DMS 273 (cell line): Measurements from ENCODE around the gene HNRNPC.
"Not testable (repeated sequence)": the region's sequence is repeated elsewhere in the genome, so short reads cannot be mapped to it uniquely, and the experiment has no call there.

Experiments
- DNase-seq: peaks from one replicate; lab custom pipeline; 2025; ENCODE audit not compliant: unreplicated experiment; lab: John Stamatoyannopoulos, UW

Gene HNRNPC

GRCh38 chr14:21248338-21248737 is 20.9 kb downstream of the HNRNPC start:
- no peak for DNase-seq

- no peak for DNase-seq
Observed at GRCh38 chr14:21245813-21246212, 23.4 kb downstream of the HNRNPC start.

- DNase-seq: no peak
Observed at GRCh38 chr14:21244544-21244943, 24.7 kb downstream of the HNRNPC start.

- DNase-seq: peak; percentile 31
Observed at GRCh38 chr14:21241218-21241819, 27.9 kb downstream of the HNRNPC start.

GRCh38 chr14:21240417-21240816 is 28.8 kb downstream of the HNRNPC start:
- no peak for DNase-seq

- no peak for DNase-seq
Observed at GRCh38 chr14:21238823-21239518, 30.3 kb downstream of the HNRNPC start.

- no peak for DNase-seq
Observed at GRCh38 chr14:21236948-21237797, 32.1 kb downstream of the HNRNPC start.

GRCh38 chr14:21234112-21234511 is 35.1 kb downstream of the HNRNPC start:
- no peak for DNase-seq

- peak; percentile 47 for DNase-seq
Observed at GRCh38 chr14:21233457-21234076, 35.7 kb downstream of the HNRNPC start.

- no peak for DNase-seq
Observed at GRCh38 chr14:21231020-21231652, 38.1 kb downstream of the HNRNPC start.

GRCh38 chr14:21229821-21230220 is 39.4 kb downstream of the HNRNPC start:
- DNase-seq: no peak

GRCh38 chr14:21227981-21228380 is 41.3 kb downstream of the HNRNPC start:
- no peak for DNase-seq

GRCh38 chr14:21227150-21227549 is 42.1 kb downstream of the HNRNPC start:
- DNase-seq: no peak

- no peak for DNase-seq
Observed at GRCh38 chr14:21226467-21226866, 42.8 kb downstream of the HNRNPC start.

GRCh38 chr14:21225164-21225563 is 44.1 kb downstream of the HNRNPC start:
- DNase-seq: not testable (repeated sequence)

GRCh38 chr14:21220874-21221477 is 48.3 kb downstream of the HNRNPC start:
- no peak for DNase-seq

- DNase-seq: no peak
Observed at GRCh38 chr14:21219561-21220111, 49.6 kb downstream of the HNRNPC start.

GRCh38 chr14:21219120-21219519 is 50.1 kb downstream of the HNRNPC start:
- DNase-seq: no peak

GRCh38 chr14:21215879-21216251 is 53.4 kb downstream of the HNRNPC start:
- DNase-seq: no peak

GRCh38 chr14:21215130-21215878 is 53.9 kb downstream of the HNRNPC start:
- DNase-seq: no peak
